Activated CD8-positive, alpha-beta memory T cell treated with anti-CD3 and anti-CD28 coated beads, Interleukin-2, amount 50 U/mL, for 1 hour (primary cell): ENCODE measurements around the gene LRRC61.

Experiments used
- DNase-seq: peaks from one replicate; pipeline ENCODE4 v3.0.0-alpha.2; 2020; ENCODE audit errors: extremely low read depth

LRRC61 gene

GRCh38 chr7:150330211-150330885, 7.2 kb downstream of the LRRC61 start:
- DNase-seq = no peak

DNA sequence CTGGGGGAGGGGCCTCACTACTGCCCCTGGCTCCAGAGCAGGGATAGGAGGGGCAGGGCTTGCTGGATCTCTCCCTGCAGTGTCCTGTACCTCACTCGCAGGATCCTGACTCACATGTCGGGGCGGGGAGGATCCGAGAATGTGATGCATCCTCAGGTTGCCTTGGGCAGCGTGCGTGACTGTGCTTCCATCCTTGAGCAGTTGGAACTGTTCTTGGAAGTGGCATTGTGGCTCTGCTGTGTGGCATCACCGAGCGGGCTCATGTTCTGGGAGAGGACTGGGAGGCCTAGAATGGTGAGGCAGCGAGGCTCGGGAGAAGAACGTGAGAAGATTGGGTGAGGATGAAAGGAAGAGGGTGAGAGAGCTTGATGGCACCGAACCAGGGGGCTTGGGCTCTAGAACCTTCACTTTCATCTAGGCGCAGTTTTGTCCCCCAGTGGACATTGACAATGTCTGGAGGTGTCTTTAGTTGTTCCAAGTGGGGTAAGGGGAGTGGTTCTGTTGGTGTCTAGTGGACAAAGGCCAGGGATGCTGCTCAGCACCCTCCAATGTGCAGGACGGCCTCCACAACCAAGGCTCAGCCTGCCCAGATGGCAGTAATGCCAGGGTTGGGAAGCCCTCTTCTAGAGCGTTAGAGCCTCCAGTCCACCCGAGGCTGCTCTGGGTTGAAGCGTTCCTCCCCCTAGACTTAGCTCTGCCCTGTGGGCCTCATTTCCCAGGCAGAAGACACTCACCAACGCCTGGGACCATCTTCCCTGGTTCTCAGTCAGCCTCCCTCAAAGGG, 9.9 kb downstream of the LRRC61 start:
- DNase-seq = no peak

DNA sequence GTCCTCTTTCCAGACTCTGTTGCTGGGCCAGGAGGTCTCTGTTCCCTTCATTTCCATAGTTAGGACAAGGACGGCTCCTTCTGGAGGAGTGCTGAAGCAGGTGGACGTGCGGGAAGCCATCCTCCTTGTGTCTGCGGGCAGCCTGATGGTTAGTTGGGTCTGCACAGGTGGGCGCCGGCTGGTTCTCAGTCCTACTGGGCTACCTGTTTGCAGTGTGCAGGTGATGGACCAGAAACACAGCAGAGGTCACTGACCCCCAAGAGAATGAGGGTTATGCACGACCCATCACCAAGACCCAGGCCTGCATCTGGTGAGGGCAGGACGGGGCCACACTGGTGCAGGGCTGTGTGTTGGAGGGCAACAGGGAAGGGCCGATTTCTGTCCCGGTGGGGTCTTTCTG, 10.5 kb downstream of the LRRC61 start:
- DNase-seq = no peak

DNA sequence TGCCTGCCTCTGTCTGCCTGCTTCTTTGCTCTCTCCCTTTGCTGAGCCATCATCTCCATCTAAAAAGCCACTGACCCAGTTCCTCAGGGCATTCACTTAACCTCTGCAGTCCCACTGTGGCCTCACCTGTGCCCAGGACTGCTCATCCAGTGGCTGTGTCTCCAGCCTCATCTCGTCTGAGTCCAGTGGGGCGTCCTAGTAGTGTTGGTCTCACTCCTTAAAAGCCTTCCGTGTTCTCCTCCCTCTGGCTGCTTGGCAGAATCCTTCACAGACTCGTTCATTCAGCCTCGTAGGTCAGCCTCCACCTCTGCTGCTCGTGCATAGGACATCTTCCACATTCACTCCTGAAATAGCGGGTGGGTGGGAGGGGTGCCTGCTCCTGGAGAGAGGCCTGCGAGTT, 11.0 kb downstream of the LRRC61 start:
- no peak for DNase-seq

GRCh38 chr7:150335108-150335773, 12.1 kb downstream of the LRRC61 start:
- DNase-seq = no peak

DNA sequence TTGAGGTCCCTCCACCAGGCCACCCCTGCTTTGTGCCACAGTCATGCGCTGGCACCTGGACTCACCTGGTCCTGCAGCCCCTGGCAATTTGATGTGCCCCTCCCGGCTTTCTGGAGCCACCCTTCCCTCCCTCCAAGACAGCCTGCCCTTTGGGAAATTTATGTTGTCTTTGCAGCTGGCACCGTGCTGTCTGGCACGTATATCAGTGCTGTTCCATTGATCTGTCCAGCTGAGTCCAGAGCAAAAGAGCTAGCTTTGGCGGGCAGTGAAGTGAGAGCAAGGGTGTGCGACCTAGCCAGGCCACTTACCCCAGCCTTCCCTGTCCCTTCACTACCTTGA, 12.6 kb downstream of the LRRC61 start:
- no peak for DNase-seq

- DNase-seq = no peak
Measured at GRCh38 chr7:150336746-150337145, 13.6 kb downstream of the LRRC61 start.

DNA sequence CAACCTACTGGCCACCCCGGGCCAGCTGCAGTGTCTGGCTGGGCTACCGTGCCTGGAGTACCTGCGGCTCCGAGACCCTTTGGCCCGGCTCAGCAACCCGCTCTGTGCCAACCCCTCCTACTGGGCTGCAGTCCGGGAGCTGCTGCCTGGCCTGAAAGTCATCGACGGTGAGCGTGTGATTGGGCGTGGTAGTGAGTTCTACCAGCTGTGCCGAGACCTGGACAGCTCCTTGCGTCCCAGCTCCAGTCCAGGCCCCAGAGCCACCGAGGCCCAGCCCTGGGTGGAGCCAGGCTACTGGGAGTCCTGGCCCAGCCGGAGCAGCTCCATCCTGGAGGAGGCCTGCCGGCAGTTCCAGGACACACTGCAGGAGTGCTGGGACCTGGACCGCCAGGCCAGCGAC, 14.0 kb downstream of the LRRC61 start:
- DNase-seq = no peak

GRCh38 chr7:150337659-150338081, 14.5 kb downstream of the LRRC61 start:
- no peak for DNase-seq

- no peak for DNase-seq
Measured at GRCh38 chr7:150338166-150338829, 15.1 kb downstream of the LRRC61 start.

- no peak for DNase-seq
Measured at GRCh38 chr7:150339409-150339809, 16.3 kb downstream of the LRRC61 start.

GRCh38 chr7:150340024-150340749, 17.0 kb downstream of the LRRC61 start:
- DNase-seq = no peak

- DNase-seq = no peak
Measured at GRCh38 chr7:150340875-150341262, 17.7 kb downstream of the LRRC61 start.

- DNase-seq = no peak
Measured at GRCh38 chr7:150341263-150342120, 18.3 kb downstream of the LRRC61 start, which contains the start of gene RARRES2. RARRES2 (minus strand) TSS chr7:150341629; CDS start chr7:150340609, 1,020 bp downstream.

GRCh38 chr7:150342121-150342408, 18.9 kb downstream of the LRRC61 start:
- no peak for DNase-seq

DNA sequence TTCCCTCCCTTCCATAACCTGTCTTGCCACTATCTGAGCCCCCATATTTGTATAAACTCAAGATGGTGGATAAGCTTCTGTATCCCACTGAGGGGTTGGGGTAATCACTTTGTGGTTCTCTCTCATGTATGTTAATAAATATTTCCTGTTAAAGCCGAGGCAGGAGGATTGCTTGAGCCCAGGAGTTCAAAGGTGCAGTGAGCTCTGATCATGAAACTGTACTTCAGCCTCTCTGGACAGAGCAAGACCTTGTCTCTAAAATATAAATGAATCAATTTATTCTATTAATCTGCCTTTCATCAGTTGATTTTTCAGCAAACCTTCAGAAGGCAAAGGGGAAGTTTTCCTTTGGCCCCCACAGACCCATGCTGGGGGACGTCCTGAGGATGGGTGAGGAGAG, 20.1 kb downstream of the LRRC61 start:
- DNase-seq = no peak

GRCh38 chr7:150344299-150344698, 21.1 kb downstream of the LRRC61 start:
- DNase-seq = no peak

GRCh38 chr7:150345012-150345411, 21.9 kb downstream of the LRRC61 start:
- DNase-seq = no peak

GRCh38 chr7:150346922-150347321, 23.8 kb downstream of the LRRC61 start:
- no peak for DNase-seq

- DNase-seq = no peak
Measured at GRCh38 chr7:150351587-150352194, 28.5 kb downstream of the LRRC61 start.
